ENCODE measurements around the gene PPM1L. TPM values are rescaled to one million over a fixed set of nuclear protein-coding genes. Genes with fewer than 3 reads are reported as not detected.
A peak's percentile ranks its signal among the peaks of the same experiment; 100 is the strongest.

The PPM1L gene
- total and polyA plus RNA-seq, 2 of the 13 experiments (the other 11 are each of a cell fraction or from before 2014, with no cell fraction given): 0.22 to 1.4 TPM

- TF ChIP-seq RNF219 (CRISPR knock-in tag; IDR thresholded peaks at IDR 0.05): no peak
- no peak for TF ChIP-seq PHF21A (CRISPR knock-in tag; IDR thresholded peaks at IDR 0.05)
- no peak for TF ChIP-seq NR3C1 (CRISPR knock-in tag; IDR thresholded peaks at IDR 0.05)
- TF ChIP-seq SNAPC4 (CRISPR knock-in tag; IDR thresholded peaks at IDR 0.05): no peak
Observed at GRCh38 chr3:161038725-161039124, 282.7 kb downstream of the PPM1L start (continued).

- H3K4me2 ChIP-seq (ENCODE audit: low read depth, low read length): peak overlapping the region; percentile 50; the same call in 1 of the 2 replicates
- FAIRE-seq (no peak), DNase-seq (ENCODE audit: low spot score) (peak; percentile 70), ATAC-seq (peak; percentile 99)
- in situ Hi-C loops (cut with HindIII; ENCODE audit: extremely low pct_ligation_motif_present, low pct_unique_long_range_greater_than_20kb) (no loop called here), intact Hi-C loops (cut with micrococcal nuclease; ENCODE audit: unreplicated experiment) (loop anchor here (10.0 kb wide), 1 partner anchor 87 kb away; no protein-coding TSS in a partner anchor)
- no peaks in the 10 kb centered on the region for H3K36me3 ChIP-seq (replicated peaks in 1 of 2; ENCODE audit: control insufficient read depth in 1 of 2, insufficient read depth in 2 of 2, low read length in 2 of 2)
- H3K4me1 ChIP-seq (ENCODE audit: insufficient read depth, low read length): peaks cover 19% of the 10 kb centered on the region
- H3K9ac ChIP-seq (ENCODE audit: insufficient read depth, low read depth, low read length): no peak overlapping the region
- ChIA-PET POLR2A (no interaction called here), CTCF (ENCODE audit: low intra/inter-chr PET ratio, low total read pairs) (no interaction called here)
- no peak overlapping the region for H2AFZ ChIP-seq (ENCODE audit: low read length)
- no peaks in the 10 kb centered on the region for H3K79me2 ChIP-seq (ENCODE audit: insufficient read depth, low read length)
- H3K27me3 ChIP-seq (ENCODE audit: control insufficient read depth in 1 of 2, insufficient read depth in 2 of 2, low read length in 2 of 2): no peaks in the 10 kb centered on the region
- no peak overlapping the region for H3K4me3 ChIP-seq (replicated peaks in 1 of 3; ENCODE audit: insufficient read depth in 1 of 3, low read depth in 2 of 3, low read length in 3 of 3)
- no peak overlapping the region for H3K27ac ChIP-seq (ENCODE audit: extremely low read length, insufficient read depth, low read length)
- no peaks in the 10 kb centered on the region for H3K9me3 ChIP-seq (ENCODE audit: low read length)
- no peaks in the 10 kb centered on the region for H4K20me1 ChIP-seq (ENCODE audit: insufficient read depth, low read length)
- BruUV-seq (replicated peaks): no TSS peak
- WGBS (ENCODE audit: low lambda C conversion rate): 20% methylated on average over 2 of the region's 2 CpGs
- TF ChIP-seq TEAD3 (CRISPR knock-in tag; optimal IDR thresholded peaks at IDR 0.05; ENCODE audit: borderline replicate concordance): peak; percentile 80
- no peak for TF ChIP-seq MXI1 (IDR thresholded peaks at IDR 0.05; ENCODE audit: borderline replicate concordance, low read depth, low read length)
- peak; percentile 67 for TF ChIP-seq FOXA3 (CRISPR knock-in tag; IDR thresholded peaks at IDR 0.05)
- peak; percentile 34; the same call in 1 of the 2 replicates for TF ChIP-seq PITX1 (CRISPR knock-in tag; IDR thresholded peaks at IDR 0.05)
- no peak for TF ChIP-seq DNMT1 (CRISPR knock-in tag; IDR thresholded peaks at IDR 0.05)
- peak; percentile 60 for TF ChIP-seq SALL1 (CRISPR knock-in tag; IDR thresholded peaks at IDR 0.05)
- TF ChIP-seq MTF2 (CRISPR knock-in tag; IDR thresholded peaks at IDR 0.05; ENCODE audit: borderline replicate concordance): no peak
- peak; percentile 21; the same call in 1 of the 2 replicates for TF ChIP-seq SOX5 (CRISPR knock-in tag; IDR thresholded peaks at IDR 0.05; ENCODE audit: borderline replicate concordance)
- no peak for TF ChIP-seq ZBTB14 (CRISPR knock-in tag; IDR thresholded peaks at IDR 0.05)
- peak; percentile 64 to 71; a peak in 2 of 4 replicates for TF ChIP-seq NR2F1 (CRISPR knock-in tag; IDR thresholded peaks at IDR 0.05)
- TF ChIP-seq GABPA (IDR thresholded peaks at IDR 0.05; ENCODE audit: low read depth, low read length): no peak
- TF ChIP-seq GABPA (CRISPR knock-in tag; IDR thresholded peaks at IDR 0.05; ENCODE audit: low read depth): no peak
- no peak for TF ChIP-seq TBX2 (CRISPR knock-in tag; IDR thresholded peaks at IDR 0.05; ENCODE audit: borderline replicate concordance)
Observed at GRCh38 chr3:161042023-161042501, 286.0 kb downstream of the PPM1L start.

All from HepG2 (cell line).